Activated B cell treated with CpG ODN at 0.5 μM for 24 hours (primary cell): ENCODE measurements around the gene SLC41A3. TPM values are rescaled to one million over a fixed set of nuclear protein-coding genes. Genes with fewer than 3 reads are reported as not detected.

Source experiments
- ATAC-seq: fragments of 200-7000 bp; cut with Tn5 transposase; one replicate; pipeline ENCODE4 v1.10.0; 2021; ENCODE audit warnings: low read depth, mild to moderate bottlenecking, moderate library complexity
- CTCF ChIA-PET: fragments of 350-600 bp; sonication (Branson Sonifier 250); formaldehyde crosslinking; loops from one replicate; lab custom pipeline; 2021; ENCODE audit warnings: antibody characterized with exemption; lab: Charles Lee
- POLR2A ChIA-PET: fragments of 350-600 bp; sonication (Branson Sonifier 250); formaldehyde crosslinking; loops from one replicate; lab custom pipeline; 2021; ENCODE audit warnings: antibody characterized with exemption; lab: Charles Lee
- DNase-seq: peaks from one replicate; pipeline ENCODE4 v3.0.0; 2022
- H3K27ac Mint-ChIP-seq: one replicate; pipeline ENCODE4 v1.8.0; 2020; ENCODE audit warnings: mixed read lengths
- H3K27me3 Mint-ChIP-seq: one replicate; pipeline ENCODE4 v1.8.0; 2021; ENCODE audit warnings: mixed read lengths
- H3K36me3 Mint-ChIP-seq: one replicate; pipeline ENCODE4 v1.8.0; 2021; ENCODE audit warnings: low read depth, mixed read lengths
- H3K4me1 Mint-ChIP-seq: one replicate; pipeline ENCODE4 v1.8.0; 2021; ENCODE audit warnings: mixed read lengths
- H3K4me3 Mint-ChIP-seq: one replicate; pipeline ENCODE4 v1.8.0; 2020; ENCODE audit warnings: mild to moderate bottlenecking, mixed read lengths
- H3K9me3 Mint-ChIP-seq: one replicate; pipeline ENCODE4 v1.8.0; 2020; ENCODE audit warnings: mixed read lengths
- CTCF ChIP-seq: fragments of 200-600 bp; IDR thresholded peaks from one replicate; pipeline ENCODE4 v1.8.0; 2022; ENCODE audit warnings: antibody characterized with exemption, mild to moderate bottlenecking
- intact Hi-C: fragments of 100-400 bp; cut with micrococcal nuclease; formaldehyde crosslinking; loops from one replicate; pipeline ENCODE4 v1.15.1; 2024
- total RNA-seq: library from RNA; stranded (reverse); gene quantifications from 2 replicates; pipeline ENCODE4 v1.2.3, GENCODE V29; 2022

The SLC41A3 gene
- total RNA-seq, 1 donor from 2014 or later = 36.2 TPM

- Mint-ChIP-seq H3K36me3 (no peaks in the 10 kb centered on the region), H3K4me1 (no peaks in the 10 kb centered on the region), H3K27me3 (peaks cover 3% of the 10 kb centered on the region), H3K4me3 (no peak overlapping the region), H3K27ac (no peak overlapping the region), H3K9me3 (no peaks in the 10 kb centered on the region)
- DNase-seq (peak; percentile 5), ATAC-seq (no peak)
- POLR2A ChIA-PET = no interaction called here
- CTCF ChIA-PET = no interaction called here
- intact Hi-C loops = no loop called here
- TF ChIP-seq CTCF = no peak
Observed at GRCh38 chr3:126116526-126116925, 32.6 kb upstream of the SLC41A3 start.

DNA sequence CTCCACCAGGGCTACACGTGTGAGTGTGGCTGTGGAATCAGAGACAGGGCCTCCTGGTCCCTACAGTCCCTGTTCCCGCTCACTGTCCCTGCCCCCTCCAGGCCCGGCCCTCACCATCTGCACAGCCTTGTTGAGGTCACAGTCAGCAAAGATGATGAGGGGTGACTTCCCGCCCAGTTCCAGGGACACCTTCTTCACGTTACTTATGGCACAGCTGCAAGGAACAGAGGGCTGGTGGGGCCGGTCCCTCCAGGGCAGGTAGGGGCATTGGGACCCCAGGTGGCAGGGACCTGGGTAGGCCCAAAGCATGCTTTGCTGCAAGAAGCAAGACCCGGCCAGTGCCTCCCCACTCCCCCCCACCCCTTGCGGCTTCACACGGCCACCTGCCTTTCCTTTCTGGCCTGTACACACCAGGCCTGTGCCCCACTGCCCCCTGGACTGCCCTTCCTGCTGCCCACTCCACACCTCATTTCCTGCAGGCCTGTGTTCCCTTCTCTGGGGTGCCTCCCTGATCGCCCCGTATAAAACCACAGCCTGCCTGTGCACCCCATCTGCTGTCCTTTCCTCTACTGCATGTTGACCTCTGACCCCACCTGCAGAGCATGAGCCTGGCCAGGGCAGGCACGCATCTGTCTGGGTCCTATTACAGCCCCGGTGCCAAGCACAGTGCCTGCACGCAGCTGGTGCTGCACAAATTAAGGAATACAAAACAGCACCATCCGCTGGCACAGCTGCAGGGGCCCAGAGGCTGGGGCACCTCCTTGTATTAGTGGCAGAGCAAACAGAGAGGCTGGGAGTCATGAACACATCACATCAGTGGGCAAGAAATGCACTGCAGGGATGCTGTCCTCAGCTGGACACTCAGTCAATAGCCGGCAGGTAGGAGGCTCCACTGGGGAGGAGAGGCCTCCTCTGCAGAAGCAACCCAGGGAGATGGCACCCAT is 30.8 kb upstream of the SLC41A3 start:
- Mint-ChIP-seq H3K27ac (no peak overlapping the region), H3K4me3 (no peak overlapping the region), H3K27me3 (peaks cover 2% of the 10 kb centered on the region), H3K36me3 (no peaks in the 10 kb centered on the region), H3K4me1 (no peaks in the 10 kb centered on the region), H3K9me3 (no peaks in the 10 kb centered on the region)
- intact Hi-C loops = no loop called here
- no peak for ATAC-seq
- POLR2A ChIA-PET = no interaction called here
- DNase-seq = peak; percentile 10
- CTCF ChIA-PET = no interaction called here
- no peak for TF ChIP-seq CTCF

- ChIA-PET CTCF (no interaction called here), POLR2A (no interaction called here)
- Mint-ChIP-seq H3K27ac (no peak overlapping the region), H3K36me3 (no peaks in the 10 kb centered on the region), H3K4me3 (no peak overlapping the region), H3K27me3 (no peaks in the 10 kb centered on the region), H3K4me1 (no peaks in the 10 kb centered on the region), H3K9me3 (no peaks in the 10 kb centered on the region)
- TF ChIP-seq CTCF = no peak
- ATAC-seq = no peak
- peak; percentile 4 for DNase-seq
- intact Hi-C loops = no loop called here
Observed at GRCh38 chr3:126113733-126114442, 30.0 kb upstream of the SLC41A3 start.

GRCh38 chr3:126113238-126113555 is 29.3 kb upstream of the SLC41A3 start:
- ChIA-PET POLR2A (no interaction called here), CTCF (no interaction called here)
- no peak overlapping the region for H3K4me3 Mint-ChIP-seq
- ATAC-seq = no peak
- TF ChIP-seq CTCF = no peak
- H3K27me3 Mint-ChIP-seq = no peaks in the 10 kb centered on the region
- no peaks in the 10 kb centered on the region for H3K9me3 Mint-ChIP-seq
- no peak overlapping the region for H3K27ac Mint-ChIP-seq
- intact Hi-C loops = no loop called here
- DNase-seq = no peak
- H3K36me3 Mint-ChIP-seq = no peaks in the 10 kb centered on the region
- H3K4me1 Mint-ChIP-seq = no peaks in the 10 kb centered on the region

- ChIA-PET CTCF (no interaction called here), POLR2A (no interaction called here)
- no peaks in the 10 kb centered on the region for H3K4me1 Mint-ChIP-seq
- TF ChIP-seq CTCF = no peak
- H3K36me3 Mint-ChIP-seq = no peaks in the 10 kb centered on the region
- intact Hi-C loops = no loop called here
- no peak for ATAC-seq
- no peak overlapping the region for H3K27ac Mint-ChIP-seq
- peak; percentile 3 for DNase-seq
- H3K27me3 Mint-ChIP-seq = no peaks in the 10 kb centered on the region
- H3K9me3 Mint-ChIP-seq = no peaks in the 10 kb centered on the region
- no peak overlapping the region for H3K4me3 Mint-ChIP-seq
Observed at GRCh38 chr3:126112531-126113237, 28.8 kb upstream of the SLC41A3 start.
